K562 (cell line): Measurements from ENCODE around the gene CEACAM18. TPM values are rescaled to one million over a fixed set of nuclear protein-coding genes. Genes with fewer than 3 reads are reported as not detected.
A peak's percentile ranks its signal among the peaks of the same experiment; 100 is the strongest.

Source experiments
- ATAC-seq: fragments of 200-7000 bp; cut with Tn5 transposase; 3 replicates; pipeline ENCODE4 v1.9.1; 2020; ENCODE audit warnings: moderate library complexity
- BruUV-seq: library from RNA; stranded (reverse); fragments of 400-500 nt; replicated peaks from 2 replicates; lab custom pipeline; 2021; lab: Mats Ljungman, UMichigan
- CTCF ChIA-PET: fragments of 300-600 bp; formaldehyde crosslinking; extraction: SDS; loops from one replicate; lab custom pipeline; 2021; ENCODE audit warnings: low intra/inter-chr PET ratio; lab: Yijun Ruan, JAX
- POLR2A ChIA-PET: fragments of 300-600, 350-650 bp; sonication (Branson Sonifier 250); formaldehyde crosslinking; extraction: SDS; loops from one replicate; lab custom pipeline; 2021; ENCODE audit warnings: antibody characterized with exemption, inconsistent platforms; lab: Yijun Ruan, JAX
- DNase-seq, 4 experiments: peaks; one replicate each; pipeline versions ENCODE4 v3.0.0 to v3.0.0-alpha.2; 2011 to 2018; ENCODE audit warnings: low spot score in 3 of 4, mixed read lengths in 3 of 4; ENCODE audit errors: extremely low read depth in 1 of 4
- FAIRE-seq: peaks from 2 replicates; lab custom pipeline; 2011; peaks lifted over from hg19 to GRCh38; lab: Jason Lieb, UNC
- H2AFZ ChIP-seq: 2 replicates; pipeline ENCODE4 v1.6.0; 2011; ENCODE audit warnings: low read depth, low read length, control low read depth, inconsistent platforms
- H3K27ac ChIP-seq: fragments of 200-600 bp; 3 replicates; pipeline ENCODE4 v1.8.0; 2011; ENCODE audit warnings: low read depth, mild to moderate bottlenecking, control low read depth, inconsistent platforms, low read length, moderate library complexity, mixed read lengths; ENCODE audit errors: extremely low read depth
- H3K27me3 ChIP-seq, 2 experiments: fragments of 300-600 bp in 1 of 2; 2 replicates in 1 of 2; 3 replicates in 1 of 2; pipeline versions ENCODE4 v1.6.0 to v1.8.0; 2011; ENCODE audit warnings: inconsistent platforms in 2 of 2, low read length in 2 of 2, mild to moderate bottlenecking in 1 of 2, mixed read lengths in 1 of 2, moderate library complexity in 1 of 2; ENCODE audit not compliant: control insufficient read depth in 2 of 2, insufficient read depth in 2 of 2
- H3K36me3 ChIP-seq: fragments of 300-600 bp; 3 replicates; pipeline ENCODE4 v1.8.0; 2011; ENCODE audit warnings: mild to moderate bottlenecking, low read length, inconsistent platforms; ENCODE audit not compliant: control insufficient read depth, insufficient read depth
- H3K4me1 ChIP-seq, 2 experiments: fragments of 200-600 bp in 1 of 2; replicated peaks in 1 of 2; 2 replicates in 1 of 2; 3 replicates in 1 of 2; pipeline versions ENCODE4 v1.5.1 to v1.8.0; 2011; ENCODE audit warnings: inconsistent platforms in 2 of 2, low read length in 2 of 2, mild to moderate bottlenecking in 1 of 2, mixed read lengths in 1 of 2, moderate library complexity in 1 of 2; ENCODE audit not compliant: control insufficient read depth in 2 of 2, insufficient read depth in 2 of 2
- H3K4me2 ChIP-seq: 2 replicates; pipeline ENCODE4 v1.6.1; 2011; ENCODE audit warnings: low read length, control low read depth, inconsistent platforms, mixed read lengths; ENCODE audit not compliant: insufficient read depth
- H3K4me3 ChIP-seq: fragments of 200-600 bp; sonication (generic), shearing (Covaris generic); 2 replicates; pipeline ENCODE4 v1.5.1; 2016; ENCODE audit warnings: control low read depth, inconsistent platforms
- H3K79me2 ChIP-seq: fragments of 200-600 bp; 3 replicates; pipeline ENCODE4 v1.8.0; 2011; ENCODE audit warnings: low read length, inconsistent platforms; ENCODE audit not compliant: control insufficient read depth, insufficient read depth
- H3K9ac ChIP-seq, 2 experiments: 2 replicates each; pipeline versions ENCODE4 v1.6.0 to v1.6.1; 2011; ENCODE audit warnings: low read depth in 2 of 2, low read length in 2 of 2, control low read depth in 1 of 2, inconsistent platforms in 1 of 2, mild to moderate bottlenecking in 1 of 2, mixed read lengths in 1 of 2; ENCODE audit not compliant: insufficient read depth in 1 of 2
- H3K9me1 ChIP-seq: one replicate; pipeline ENCODE4 v1.6.0; 2011; ENCODE audit warnings: inconsistent platforms, mild to moderate bottlenecking, low read length, moderate library complexity; ENCODE audit not compliant: control insufficient read depth, insufficient read depth
- H3K9me3 ChIP-seq: replicated peaks from 2 replicates; pipeline ENCODE4 v1.5.1; 2011; ENCODE audit warnings: low read depth, low read length, inconsistent platforms; ENCODE audit not compliant: control insufficient read depth, insufficient read depth
- H4K20me1 ChIP-seq: replicated peaks from 2 replicates; pipeline ENCODE4 v1.6.1; 2011; ENCODE audit warnings: low read length, inconsistent platforms, mixed read lengths; ENCODE audit not compliant: control insufficient read depth, insufficient read depth
- CBFA2T3 ChIP-seq: fragments of 450-650 bp; IDR thresholded peaks from 2 replicates; pipeline ENCODE4 v1.6.1; 2017
- IRF9 ChIP-seq: fragments of 450-650 bp; IDR thresholded peaks from 2 replicates; pipeline ENCODE4 v1.6.1; 2016; ENCODE audit warnings: missing biosample characterization, missing genetic modification characterization
- MEIS2 ChIP-seq: fragments of 450-650 bp; IDR thresholded peaks from 2 replicates; pipeline ENCODE4 v1.6.1; 2014; ENCODE audit warnings: mild to moderate bottlenecking; ENCODE audit not compliant: partially characterized antibody
- WGBS: fragments of 100-300 bp; shearing (Covaris generic); methylation state at CpG from one replicate; pipeline ENCODE4 v1.1.6; 2016; ENCODE audit warnings: low coverage, mixed read lengths; ENCODE audit not compliant: insufficient coverage; ENCODE audit errors: missing lambda C conversion rate; 5-methylcytosine and 5-hydroxymethylcytosine counted together
- in situ Hi-C: fragments of 300-500 bp; cut with MboI; formaldehyde crosslinking; loops from 4 replicates; pipeline ENCODE4 v1.15.0; 2018; ENCODE audit warnings: inconsistent platforms, mixed read lengths
- intact Hi-C: fragments of 100-400 bp; cut with micrococcal nuclease; formaldehyde crosslinking; loops from 2 replicates; pipeline ENCODE4 v1.14.2; 2022
- polyA plus RNA-seq, 8 experiments: library from polyadenylated mRNA; depleted of rRNA in 4 of 8; stranded (reverse) in 5 of 8; unstranded in 3 of 8; fragments of >200 nt; fragmentation: Nextera tagmentation in 2 of 8; fragmentation: Illumina TruSeq in 1 of 8; extraction: Ambion mirVana in 2 of 8; extraction: Trizol in 1 of 8; gene quantifications; 2 replicates each; pipeline versions ENCODE4 v1.2.1 to v1.2.3, GENCODE V29; 2011 to 2014; ENCODE audit warnings: inconsistent platforms in 1 of 8, missing spikeins in 1 of 8
- total RNA-seq, 7 experiments: library from RNA; depleted of rRNA in 6 of 7; stranded (reverse); fragments of >200 nt in 6 of 7; fragmentation: Illumina TruSeq in 2 of 7; extraction: Trizol in 2 of 7; gene quantifications; 2 replicates each; pipeline versions ENCODE4 v1.2.1 to v1.2.3, GENCODE V29; 2011 to 2021; ENCODE audit warnings: low replicate concordance in 1 of 7
- TF ChIP-seq, protein P1 (sequence below): fragments of 450-650 bp; IDR thresholded peaks from 2 replicates; pipeline ENCODE4 v1.6.1; 2016
- TF ChIP-seq, protein P2 (sequence below), 2 experiments: IDR thresholded peaks in 1 of 2; conservative IDR thresholded peaks in 1 of 2; 2 replicates each; pipeline ENCODE4 v1.6.1; 2016; ENCODE audit warnings: low read depth in 2 of 2, mild to moderate bottlenecking in 1 of 2, missing compliant biosample characterization in 1 of 2, missing genetic modification characterization in 1 of 2, moderate library complexity in 1 of 2

The CEACAM18 gene
- total and polyA plus RNA-seq, 9 of the 15 experiments (the other 6 are each of a cell fraction or from before 2014, with no cell fraction given) = 0.08 to 0.24 (median 0.15) TPM; not detected in 3

GRCh38 chr19:51513968-51514367, 35.6 kb downstream of the CEACAM18 start:
- WGBS = 10% methylated on average over 2 of the region's 2 CpGs
- Histone ChIP-seq H3K9me1 (no peaks in the 10 kb centered on the region), H2AFZ (no peak overlapping the region), H3K27me3 (no peaks in the 10 kb centered on the region), H4K20me1 (no peaks in the 10 kb centered on the region), H3K4me1 (peaks cover 17 to 25% of the 10 kb centered on the region in 2 experiments), H3K79me2 (peaks cover 4% of the 10 kb centered on the region; the same call in 1 of the 3 replicates), H3K4me3 (no peak overlapping the region), H3K4me2 (no peak overlapping the region), H3K9ac (no peak overlapping the region), H3K9me3 (peaks cover 5% of the 10 kb centered on the region; the same call in 1 of the 2 replicates), H3K36me3 (no peaks in the 10 kb centered on the region), H3K27ac (no peak overlapping the region)
- no TSS peak for BruUV-seq
- ChIA-PET CTCF (no interaction called here), POLR2A (interaction anchor here (0.6 kb wide), 2 partner anchors 11 to 312 kb away, joined by 3 to 4 read pairs; no protein-coding TSS in a partner anchor)
- FAIRE-seq (no peak), ATAC-seq (no peak), DNase-seq (no peak)
- intact Hi-C loops (loop anchor here (2.0 kb wide), 1 partner anchor 41 kb away; no protein-coding TSS in a partner anchor), in situ Hi-C loops (no loop called here)
- no peak for TF ChIP-seq IRF9
- TF ChIP-seq, protein P1, sequence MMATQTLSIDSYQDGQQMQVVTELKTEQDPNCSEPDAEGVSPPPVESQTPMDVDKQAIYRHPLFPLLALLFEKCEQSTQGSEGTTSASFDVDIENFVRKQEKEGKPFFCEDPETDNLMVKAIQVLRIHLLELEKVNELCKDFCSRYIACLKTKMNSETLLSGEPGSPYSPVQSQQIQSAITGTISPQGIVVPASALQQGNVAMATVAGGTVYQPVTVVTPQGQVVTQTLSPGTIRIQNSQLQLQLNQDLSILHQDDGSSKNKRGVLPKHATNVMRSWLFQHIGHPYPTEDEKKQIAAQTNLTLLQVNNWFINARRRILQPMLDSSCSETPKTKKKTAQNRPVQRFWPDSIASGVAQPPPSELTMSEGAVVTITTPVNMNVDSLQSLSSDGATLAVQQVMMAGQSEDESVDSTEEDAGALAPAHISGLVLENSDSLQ = peak; percentile 61
- TF ChIP-seq MEIS2 = peak; percentile 84
- TF ChIP-seq CBFA2T3 = 0 out of 2 replicates have a peak, but pooled peaks have one; percentile 3
- TF ChIP-seq, protein P2, sequence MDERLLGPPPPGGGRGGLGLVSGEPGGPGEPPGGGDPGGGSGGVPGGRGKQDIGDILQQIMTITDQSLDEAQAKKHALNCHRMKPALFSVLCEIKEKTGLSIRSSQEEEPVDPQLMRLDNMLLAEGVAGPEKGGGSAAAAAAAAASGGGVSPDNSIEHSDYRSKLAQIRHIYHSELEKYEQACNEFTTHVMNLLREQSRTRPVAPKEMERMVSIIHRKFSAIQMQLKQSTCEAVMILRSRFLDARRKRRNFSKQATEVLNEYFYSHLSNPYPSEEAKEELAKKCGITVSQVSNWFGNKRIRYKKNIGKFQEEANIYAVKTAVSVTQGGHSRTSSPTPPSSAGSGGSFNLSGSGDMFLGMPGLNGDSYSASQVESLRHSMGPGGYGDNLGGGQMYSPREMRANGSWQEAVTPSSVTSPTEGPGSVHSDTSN (CRISPR knock-in tag; IDR thresholded peaks at IDR 0.05; ENCODE audit: low read depth) = no peak
- TF ChIP-seq, protein P2 (tag; conservative IDR thresholded peaks at IDR 0.05; ENCODE audit: low read depth) = peak; percentile 85
